Trophoblast cell (in vitro differentiated cells and primary cell): ENCODE data around the gene SCRN2.
A peak's percentile ranks its signal among the peaks of the same experiment; 100 is the strongest.

Experiments used
- DNase-seq, 2 donors: peaks; one replicate each; pipeline ENCODE4 v3.0.0-alpha.2; 2016
- H2AFZ ChIP-seq: 2 replicates; pipeline ENCODE4 v1.6.1; 2013; ENCODE audit warnings: low read length, moderate library complexity, mild to moderate bottlenecking; ENCODE audit not compliant: insufficient read depth, poor library complexity
- H2AK5ac ChIP-seq: 2 replicates; pipeline ENCODE4 v1.6.1; 2013; ENCODE audit warnings: mild to moderate bottlenecking, low read length
- H2BK120ac ChIP-seq: 2 replicates; pipeline ENCODE4 v1.6.1; 2013; ENCODE audit warnings: low read length, mild to moderate bottlenecking, moderate library complexity; ENCODE audit not compliant: insufficient read depth, poor library complexity
- H2BK12ac ChIP-seq: 2 replicates; pipeline ENCODE4 v1.6.1; 2013; ENCODE audit warnings: mild to moderate bottlenecking, low read length, moderate library complexity
- H2BK5ac ChIP-seq: 2 replicates; pipeline ENCODE4 v1.6.1; 2013; ENCODE audit warnings: low read length, low read depth, moderate library complexity, mild to moderate bottlenecking; ENCODE audit not compliant: poor library complexity
- H3K14ac ChIP-seq: 2 replicates; pipeline ENCODE4 v1.6.1; 2013; ENCODE audit warnings: mild to moderate bottlenecking, low read length
- H3K18ac ChIP-seq: 2 replicates; pipeline ENCODE4 v1.6.1; 2013; ENCODE audit warnings: mild to moderate bottlenecking, low read length
- H3K23ac ChIP-seq: 2 replicates; pipeline ENCODE4 v1.6.1; 2013; ENCODE audit warnings: low read length
- H3K27ac ChIP-seq: 2 replicates; pipeline ENCODE4 v1.5.1; 2013; ENCODE audit warnings: low read depth, mild to moderate bottlenecking, inconsistent platforms, low read length, moderate library complexity
- H3K27me3 ChIP-seq: 2 replicates; pipeline ENCODE4 v1.6.1; 2013; ENCODE audit warnings: inconsistent platforms, mild to moderate bottlenecking, low read length, moderate library complexity; ENCODE audit not compliant: insufficient read depth
- H3K36me3 ChIP-seq, 2 experiments: 1 replicate in 1 of 2; 2 replicates in 1 of 2; pipeline ENCODE4 v1.6.1; 2013; ENCODE audit warnings: low read length in 2 of 2, mild to moderate bottlenecking in 2 of 2, moderate library complexity in 1 of 2; ENCODE audit not compliant: insufficient read depth in 2 of 2, control insufficient read depth in 1 of 2
- H3K4ac ChIP-seq: 2 replicates; pipeline ENCODE4 v1.6.1; 2013; ENCODE audit warnings: low read depth, mild to moderate bottlenecking, low read length, moderate library complexity
- H3K4me1 ChIP-seq, 2 experiments: 1 replicate in 1 of 2; 2 replicates in 1 of 2; pipeline ENCODE4 v1.6.1; 2013; ENCODE audit warnings: low read length in 2 of 2, mild to moderate bottlenecking in 2 of 2, moderate library complexity in 1 of 2; ENCODE audit not compliant: insufficient read depth in 2 of 2, control insufficient read depth in 1 of 2
- H3K4me2 ChIP-seq: 2 replicates; pipeline ENCODE4 v1.6.1; 2013; ENCODE audit warnings: inconsistent platforms, mild to moderate bottlenecking, low read length, moderate library complexity
- H3K4me3 ChIP-seq: 2 replicates; pipeline ENCODE4 v1.5.1; 2013; ENCODE audit warnings: mild to moderate bottlenecking, low read depth, low read length, inconsistent platforms
- H3K79me1 ChIP-seq: one replicate; pipeline ENCODE4 v1.6.1; 2013; ENCODE audit warnings: low read length
- H3K79me2 ChIP-seq: 2 replicates; pipeline ENCODE4 v1.6.1; 2013; ENCODE audit warnings: low read length, mild to moderate bottlenecking; ENCODE audit not compliant: control insufficient read depth, insufficient read depth, poor library complexity
- H3K9ac ChIP-seq: 2 replicates; pipeline ENCODE4 v1.6.1; 2013; ENCODE audit warnings: mild to moderate bottlenecking, low read length
- H3K9me3 ChIP-seq: 2 replicates; pipeline ENCODE4 v1.6.1; 2013; ENCODE audit warnings: low read depth, mild to moderate bottlenecking, control low read depth, inconsistent platforms, low read length; ENCODE audit not compliant: insufficient read depth
- H4K12ac ChIP-seq: 2 replicates; pipeline ENCODE4 v1.6.1; 2013; ENCODE audit warnings: low read depth, mild to moderate bottlenecking, low read length, moderate library complexity
- H4K8ac ChIP-seq: 2 replicates; pipeline ENCODE4 v1.6.1; 2013; ENCODE audit warnings: low read depth, mild to moderate bottlenecking, low read length, moderate library complexity
- H4K91ac ChIP-seq: one replicate; pipeline ENCODE4 v1.6.1; 2013; ENCODE audit warnings: low read depth, mild to moderate bottlenecking, low read length, moderate library complexity
- WGBS: extraction: QIAGEN DNeasy Blood & Tissue Kit; methylation state at CpG from one replicate; pipeline ENCODE4 v1.1.7; 2013; ENCODE audit warnings: missing lambda C conversion rate; ENCODE audit not compliant: insufficient read length, insufficient coverage; ENCODE audit errors: extremely low coverage; 5-methylcytosine and 5-hydroxymethylcytosine counted together

SCRN2 gene

DNA sequence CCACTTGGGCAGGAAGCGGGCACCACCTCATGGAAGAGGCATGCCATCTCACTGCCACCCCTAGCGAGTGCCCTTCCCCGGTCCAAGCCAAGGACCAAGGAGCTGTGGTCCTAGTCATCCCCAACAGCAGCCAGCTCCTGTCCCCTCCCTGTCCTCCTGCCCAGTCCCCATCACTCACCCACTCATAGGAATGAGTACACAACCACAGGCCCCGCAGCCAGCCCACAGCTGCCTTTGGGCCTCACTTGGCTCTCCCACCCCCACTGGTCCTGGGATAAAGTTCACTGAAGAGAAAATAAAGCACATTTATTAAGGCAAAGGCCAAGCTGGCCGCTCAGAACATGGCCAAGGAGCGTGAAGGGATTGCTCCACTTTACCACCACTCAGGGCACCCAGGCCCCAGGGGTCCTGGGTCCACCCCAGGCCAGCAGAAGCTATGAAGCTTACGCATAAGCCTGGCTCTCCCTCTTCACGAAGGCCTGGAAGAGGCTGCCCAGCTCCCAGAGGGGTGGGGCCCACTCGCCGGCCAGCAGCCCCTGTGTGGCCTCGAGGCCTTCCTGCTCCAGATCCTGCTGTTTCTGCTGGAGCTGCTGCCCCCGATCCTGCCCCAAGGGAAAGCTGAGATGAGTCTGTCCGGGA is 3.6 kb downstream of the SCRN2 start:
- Histone ChIP-seq H2BK120ac (no peak overlapping the region), H2BK12ac (no peak overlapping the region), H3K4me3 (no peak overlapping the region), H3K4ac (no peak overlapping the region), H3K27me3 (no peaks in the 10 kb centered on the region), H2BK5ac (no peak overlapping the region), H3K4me2 (no peak overlapping the region), H4K12ac (no peak overlapping the region), H3K9me3 (no peaks in the 10 kb centered on the region), H3K79me2 (peaks cover 7% of the 10 kb centered on the region), H3K23ac (no peak overlapping the region), H2AFZ (no peak overlapping the region), H3K4me1 (peaks cover 7 to 8% of the 10 kb centered on the region in 2 experiments), H3K79me1 (peaks cover 6% of the 10 kb centered on the region), H4K91ac (no peak overlapping the region), H3K27ac (no peak overlapping the region), H3K18ac (no peak overlapping the region), H3K14ac (no peak overlapping the region), H4K8ac (no peak overlapping the region), H3K36me3 (peaks cover 31 to 35% of the 10 kb centered on the region in 2 experiments), H2AK5ac (no peak overlapping the region), H3K9ac (no peak overlapping the region)
- no peak for DNase-seq
- WGBS, result no CpG with 5 or more reads among the region's 13 CpGs

GRCh38 chr17:47836601-47837000 is 4.5 kb downstream of the SCRN2 start:
- no peak overlapping the region for H3K23ac ChIP-seq
- H3K79me2 ChIP-seq, result peaks cover 7% of the 10 kb centered on the region
- no peak overlapping the region for H3K4me3 ChIP-seq
- H2BK120ac ChIP-seq, result no peak overlapping the region
- H2AFZ ChIP-seq, result no peak overlapping the region
- H3K4me2 ChIP-seq, result no peak overlapping the region
- H3K9me3 ChIP-seq, result no peaks in the 10 kb centered on the region
- peaks cover 10 to 12% of the 10 kb centered on the region in 2 experiments for H3K4me1 ChIP-seq
- H4K8ac ChIP-seq, result no peak overlapping the region
- H4K12ac ChIP-seq, result no peak overlapping the region
- no peak for DNase-seq
- H2BK5ac ChIP-seq, result no peak overlapping the region
- no peak overlapping the region for H4K91ac ChIP-seq
- H3K36me3 ChIP-seq, result peaks cover 31 to 35% of the 10 kb centered on the region in 2 experiments
- H3K18ac ChIP-seq, result no peak overlapping the region
- no peaks in the 10 kb centered on the region for H3K27me3 ChIP-seq
- H3K79me1 ChIP-seq, result peaks cover 6% of the 10 kb centered on the region
- H3K27ac ChIP-seq, result no peak overlapping the region
- no peak overlapping the region for H2AK5ac ChIP-seq
- no peak overlapping the region for H3K14ac ChIP-seq
- H2BK12ac ChIP-seq, result no peak overlapping the region
- WGBS, result no CpG with 5 or more reads among the region's 6 CpGs
- H3K4ac ChIP-seq, result no peak overlapping the region
- no peak overlapping the region for H3K9ac ChIP-seq

DNA sequence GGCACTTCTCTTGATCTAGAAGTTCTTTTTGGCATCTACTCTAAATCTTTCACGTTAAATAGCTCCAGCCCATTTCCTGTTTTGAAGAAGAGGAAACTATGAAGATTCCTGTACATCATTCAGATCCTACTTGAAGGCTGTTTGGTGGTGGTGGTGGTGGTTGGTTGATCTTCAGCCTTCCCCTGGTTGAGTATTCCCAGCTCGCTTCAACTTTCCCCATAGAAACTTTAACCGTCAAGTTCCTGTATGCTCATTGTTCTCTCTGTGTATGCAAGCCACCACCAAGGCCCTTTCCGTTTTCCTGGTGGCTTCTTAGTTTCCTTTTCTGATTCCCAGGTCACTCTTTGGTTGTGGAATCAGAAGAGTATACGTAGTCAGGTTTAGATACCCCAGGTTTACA is 6.3 kb downstream of the SCRN2 start:
- Histone ChIP-seq H3K4me3 (no peak overlapping the region), H4K91ac (no peak overlapping the region), H3K14ac (no peak overlapping the region), H3K79me2 (no peaks in the 10 kb centered on the region), H3K23ac (no peak overlapping the region), H2BK5ac (no peak overlapping the region), H4K8ac (no peak overlapping the region), H3K79me1 (peaks cover 3% of the 10 kb centered on the region), H3K36me3 (peaks cover 31 to 35% of the 10 kb centered on the region in 2 experiments), H3K4ac (no peak overlapping the region), H2BK120ac (no peak overlapping the region), H3K27ac (no peak overlapping the region), H2BK12ac (no peak overlapping the region), H3K9me3 (no peaks in the 10 kb centered on the region), H3K9ac (no peak overlapping the region), H3K18ac (no peak overlapping the region), H3K27me3 (no peaks in the 10 kb centered on the region), H3K4me2 (no peak overlapping the region), H4K12ac (no peak overlapping the region), H2AK5ac (no peak overlapping the region), H3K4me1 (peaks cover 8% of the 10 kb centered on the region in 2 experiments), H2AFZ (no peak overlapping the region)
- WGBS, result no CpG with 5 or more reads among the region's 5 CpGs
- no peak for DNase-seq

DNA sequence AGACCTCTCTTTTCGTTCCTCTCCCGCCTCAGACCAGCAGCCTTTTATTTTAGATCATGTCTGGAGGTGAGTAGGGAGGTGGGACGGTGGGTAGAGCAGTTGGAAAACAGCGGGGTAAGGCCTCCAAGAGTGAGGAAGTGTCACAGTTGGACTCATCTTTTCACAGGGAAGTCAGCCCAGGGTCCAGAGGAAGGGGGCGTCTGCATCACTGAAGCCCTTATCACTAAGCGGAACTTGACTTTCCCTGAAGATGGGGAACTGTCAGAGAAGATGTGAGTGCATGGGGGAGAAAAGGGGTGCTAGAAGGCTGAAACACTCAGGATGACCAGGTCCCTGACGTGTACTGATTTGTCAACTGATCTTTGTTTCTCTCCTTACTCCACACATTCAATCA is 9.1 kb downstream of the SCRN2 start:
- no peak for DNase-seq
- Histone ChIP-seq H3K27me3 (no peaks in the 10 kb centered on the region), H2BK5ac (no peak overlapping the region), H3K4me2 (peak overlapping the region; percentile 69), H3K79me2 (no peaks in the 10 kb centered on the region), H3K4me3 (no peak overlapping the region), H3K4ac (no peak overlapping the region), H4K91ac (no peak overlapping the region), H3K9me3 (no peaks in the 10 kb centered on the region), H2AFZ (no peak overlapping the region), H3K23ac (no peak overlapping the region), H4K8ac (no peak overlapping the region), H4K12ac (no peak overlapping the region), H3K14ac (no peak overlapping the region), H2AK5ac (no peak overlapping the region), H3K4me1 (peaks cover 8% of the 10 kb centered on the region in 2 experiments), H2BK12ac (no peak overlapping the region), H3K18ac (no peak overlapping the region), H2BK120ac (no peak overlapping the region), H3K79me1 (peaks cover 3% of the 10 kb centered on the region), H3K27ac (no peak overlapping the region), H3K9ac (no peak overlapping the region), H3K36me3 (peaks cover 23 to 27% of the 10 kb centered on the region in 2 experiments)
- no CpG with 5 or more reads among the region's 7 CpGs for WGBS
